B cell (primary cell): Measurements from ENCODE around the gene PITHD1.

Source experiments
- EZH2 ChIP-seq: IDR thresholded peaks from 2 replicates; pipeline ENCODE4 v1.6.1; 2012; ENCODE audit warnings: borderline replicate concordance, low read depth, mild to moderate bottlenecking, moderate library complexity, low read length; ENCODE audit not compliant: insufficient read depth, poor library complexity, severe bottlenecking
- TF ChIP-seq, protein P1 (sequence below): fragments of 200-600 bp; IDR thresholded peaks from one replicate; pipeline ENCODE4 v1.8.0; 2022; ENCODE audit warnings: antibody characterized with exemption, mild to moderate bottlenecking

DNA sequence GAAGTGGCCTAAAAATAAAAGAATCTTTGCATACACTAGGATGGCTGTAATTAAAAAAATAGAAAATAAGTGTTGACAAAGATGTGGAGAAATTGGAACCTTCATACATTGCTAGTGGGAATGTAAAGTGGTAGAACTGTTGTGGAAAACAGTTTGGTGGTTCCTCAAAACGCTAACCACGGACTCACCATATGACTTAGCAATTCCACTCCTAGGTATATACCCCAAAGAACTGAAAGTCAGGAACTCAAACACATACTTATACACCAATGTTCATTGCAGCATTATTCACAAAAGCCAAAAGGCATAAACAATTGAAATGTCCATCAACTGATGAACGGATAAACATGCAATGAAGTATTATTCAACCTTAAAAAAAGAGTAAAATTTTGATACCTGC, 57.8 kb downstream of the PITHD1 start:
- TF ChIP-seq, protein P1, sequence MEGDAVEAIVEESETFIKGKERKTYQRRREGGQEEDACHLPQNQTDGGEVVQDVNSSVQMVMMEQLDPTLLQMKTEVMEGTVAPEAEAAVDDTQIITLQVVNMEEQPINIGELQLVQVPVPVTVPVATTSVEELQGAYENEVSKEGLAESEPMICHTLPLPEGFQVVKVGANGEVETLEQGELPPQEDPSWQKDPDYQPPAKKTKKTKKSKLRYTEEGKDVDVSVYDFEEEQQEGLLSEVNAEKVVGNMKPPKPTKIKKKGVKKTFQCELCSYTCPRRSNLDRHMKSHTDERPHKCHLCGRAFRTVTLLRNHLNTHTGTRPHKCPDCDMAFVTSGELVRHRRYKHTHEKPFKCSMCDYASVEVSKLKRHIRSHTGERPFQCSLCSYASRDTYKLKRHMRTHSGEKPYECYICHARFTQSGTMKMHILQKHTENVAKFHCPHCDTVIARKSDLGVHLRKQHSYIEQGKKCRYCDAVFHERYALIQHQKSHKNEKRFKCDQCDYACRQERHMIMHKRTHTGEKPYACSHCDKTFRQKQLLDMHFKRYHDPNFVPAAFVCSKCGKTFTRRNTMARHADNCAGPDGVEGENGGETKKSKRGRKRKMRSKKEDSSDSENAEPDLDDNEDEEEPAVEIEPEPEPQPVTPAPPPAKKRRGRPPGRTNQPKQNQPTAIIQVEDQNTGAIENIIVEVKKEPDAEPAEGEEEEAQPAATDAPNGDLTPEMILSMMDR: no peak
- no peak for TF ChIP-seq EZH2
